HK-2 (cell line): Measurements from ENCODE around the gene DNER.
"Not testable (repeated sequence)": the region's sequence is repeated elsewhere in the genome, so short reads cannot be mapped to it uniquely, and the experiment has no call there.

Experiments used
- DNase-seq: peaks from one replicate; pipeline ENCODE4 v3.0.0-alpha.2; 2018; ENCODE audit not compliant: unreplicated experiment

Gene DNER

GRCh38 chr2:229718057-229718456 lies 3.7 kb upstream of the DNER start:
- DNase-seq: no peak

- DNase-seq: peak; percentile 10
Measured at GRCh38 chr2:229715895-229716507, 1.6 kb upstream of the DNER start.

DNA sequence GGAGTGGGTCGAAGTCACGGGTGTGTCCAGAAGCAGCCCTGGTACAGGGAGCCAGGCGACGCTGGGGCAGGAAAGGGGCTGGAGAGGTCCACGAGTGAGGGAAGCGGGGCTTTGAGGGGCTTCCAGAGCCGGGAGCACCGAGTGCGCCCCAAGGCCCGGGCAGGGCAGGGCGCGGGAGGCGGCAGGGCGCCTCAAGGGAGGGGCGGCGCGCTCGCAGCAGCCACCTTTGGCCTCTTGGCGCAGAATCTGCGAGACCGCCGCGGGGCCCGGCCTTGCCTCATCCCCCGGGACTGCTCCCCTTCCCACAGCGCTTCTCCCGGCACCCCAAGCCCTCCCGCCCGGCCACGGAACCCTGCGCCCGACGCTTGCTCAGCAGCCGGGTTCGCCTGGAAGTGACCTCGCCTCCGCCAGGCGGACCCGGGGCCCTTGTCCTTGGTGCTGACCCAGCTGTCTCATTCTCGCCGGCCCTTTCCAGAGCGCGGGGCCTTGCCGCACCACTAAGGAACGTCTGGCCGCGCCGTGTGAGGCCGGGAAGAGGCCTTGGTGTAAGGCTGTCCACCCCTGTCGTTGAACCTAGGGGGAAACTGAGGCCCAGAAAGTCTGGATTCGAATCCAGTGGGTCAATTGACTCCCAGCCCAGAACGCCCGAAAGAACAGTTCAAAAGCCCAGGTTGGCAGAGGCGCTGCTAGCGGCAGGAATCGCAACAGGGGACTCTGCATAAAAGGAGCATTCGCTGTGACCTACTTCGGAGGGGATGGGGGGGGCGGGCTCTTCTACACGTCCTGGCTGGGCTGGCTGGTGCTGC lies 584 bp upstream of the DNER start:
- DNase-seq: peak; percentile 66

DNA sequence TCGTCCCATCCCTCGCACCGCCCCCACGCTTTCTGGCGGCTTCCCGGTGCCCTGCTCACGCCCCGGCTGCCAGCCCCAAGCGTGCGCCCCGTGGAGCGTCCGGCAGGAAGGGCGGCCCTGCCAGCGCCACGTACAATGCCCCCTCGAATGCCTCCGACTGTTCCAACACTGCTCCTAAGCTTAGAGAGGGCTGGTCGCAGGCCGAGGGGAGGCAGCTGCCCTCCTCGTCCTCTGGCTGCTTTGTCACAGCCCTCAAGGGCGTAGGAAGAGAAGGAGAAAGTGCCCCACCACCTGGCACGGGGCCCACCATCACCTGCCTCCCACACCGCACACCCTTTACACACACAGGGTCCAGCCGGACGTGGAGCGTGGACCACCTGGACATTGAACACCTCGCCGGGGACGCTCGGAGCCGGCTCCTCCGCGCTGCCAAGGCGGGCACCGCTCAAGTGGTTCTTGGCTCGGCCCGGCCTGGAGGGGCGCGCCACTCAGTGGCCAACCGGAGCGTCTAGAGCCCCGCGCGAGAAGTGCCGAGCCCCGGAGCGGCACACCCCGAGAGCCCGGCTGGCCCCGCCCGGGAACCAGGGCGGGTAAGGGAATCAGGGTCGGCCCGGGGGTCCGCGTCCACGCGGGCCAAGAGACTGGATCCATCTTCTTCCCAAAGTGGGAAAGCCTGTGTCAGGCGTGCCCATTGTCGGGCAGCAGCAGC lies 830 bp downstream of the DNER start:
- DNase-seq: no peak

- no peak for DNase-seq
Measured at GRCh38 chr2:229712136-229712535, 2.2 kb downstream of the DNER start.

- DNase-seq: no peak
Measured at GRCh38 chr2:229708335-229708734, 6.0 kb downstream of the DNER start.

- DNase-seq: no peak
Measured at GRCh38 chr2:229703909-229704630, 10.3 kb downstream of the DNER start.

GRCh38 chr2:229701716-229702115 lies 12.6 kb downstream of the DNER start:
- no peak for DNase-seq

GRCh38 chr2:229701062-229701461 lies 13.3 kb downstream of the DNER start:
- DNase-seq: no peak

DNA sequence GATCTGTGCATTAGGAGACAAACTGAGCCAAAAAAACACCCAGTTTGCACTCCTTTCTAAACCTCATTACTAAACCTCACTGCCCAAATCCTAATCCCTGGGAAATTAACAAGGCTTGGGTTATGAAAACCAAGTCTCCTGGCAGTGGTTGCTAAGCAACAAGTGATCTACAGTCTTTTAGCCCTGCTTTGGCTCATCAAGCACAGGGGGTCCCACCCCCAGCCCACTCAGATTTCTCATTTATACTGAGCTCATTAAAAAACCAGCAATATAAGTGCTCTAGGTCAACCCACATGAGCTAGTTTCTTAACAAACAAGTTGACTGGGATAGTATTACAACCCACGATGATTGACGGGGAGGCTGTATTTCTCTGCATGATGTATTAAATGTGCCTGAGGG lies 18.4 kb downstream of the DNER start:
- DNase-seq: no peak

- not testable (repeated sequence) for DNase-seq
Measured at GRCh38 chr2:229693845-229694244, 20.5 kb downstream of the DNER start.

DNA sequence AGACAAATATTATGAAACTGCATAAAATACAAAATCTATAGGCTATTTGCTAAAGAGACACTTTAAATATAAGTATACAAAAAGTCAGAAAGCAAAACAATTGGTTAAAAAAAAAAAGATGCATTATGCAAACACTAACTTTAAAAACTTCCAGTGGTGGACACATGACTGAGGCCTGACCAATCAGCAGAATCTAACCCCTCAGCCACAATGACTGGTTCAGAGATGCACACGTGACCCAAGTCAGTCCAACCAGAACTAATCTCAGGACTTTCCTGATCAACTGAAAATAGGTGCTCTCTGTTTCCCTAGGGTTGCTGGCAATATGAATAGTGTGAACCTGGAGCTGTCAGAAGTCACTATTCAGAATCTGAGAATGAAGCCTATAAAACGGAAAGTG lies 22.7 kb downstream of the DNER start:
- DNase-seq: no peak

DNA sequence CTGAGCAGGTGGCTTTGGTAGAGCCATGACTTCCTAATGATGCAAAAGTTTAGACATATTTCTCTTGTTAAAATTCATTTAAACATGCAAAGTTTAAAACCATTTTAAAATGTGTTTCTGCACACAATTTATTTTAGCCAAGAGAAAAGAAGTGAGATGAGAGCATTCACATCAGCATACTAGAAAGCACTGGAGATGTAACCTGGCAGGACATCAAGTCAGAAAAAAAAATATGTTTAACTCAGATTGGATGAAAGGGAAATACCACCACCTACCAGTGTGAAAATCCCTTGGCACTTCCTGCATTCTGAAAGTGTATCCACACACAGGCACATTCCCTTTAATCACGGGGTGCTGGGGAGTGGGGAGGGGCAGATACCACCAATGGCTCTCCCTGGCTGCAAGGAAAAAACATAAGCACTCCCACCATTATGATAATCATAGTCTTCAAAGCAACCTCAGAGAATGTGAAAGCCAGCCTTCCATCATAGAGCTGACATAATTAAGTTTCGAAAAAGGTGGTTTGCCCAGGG lies 25.0 kb downstream of the DNER start:
- DNase-seq: no peak

- DNase-seq: no peak
Measured at GRCh38 chr2:229688141-229688540, 26.2 kb downstream of the DNER start.

DNA sequence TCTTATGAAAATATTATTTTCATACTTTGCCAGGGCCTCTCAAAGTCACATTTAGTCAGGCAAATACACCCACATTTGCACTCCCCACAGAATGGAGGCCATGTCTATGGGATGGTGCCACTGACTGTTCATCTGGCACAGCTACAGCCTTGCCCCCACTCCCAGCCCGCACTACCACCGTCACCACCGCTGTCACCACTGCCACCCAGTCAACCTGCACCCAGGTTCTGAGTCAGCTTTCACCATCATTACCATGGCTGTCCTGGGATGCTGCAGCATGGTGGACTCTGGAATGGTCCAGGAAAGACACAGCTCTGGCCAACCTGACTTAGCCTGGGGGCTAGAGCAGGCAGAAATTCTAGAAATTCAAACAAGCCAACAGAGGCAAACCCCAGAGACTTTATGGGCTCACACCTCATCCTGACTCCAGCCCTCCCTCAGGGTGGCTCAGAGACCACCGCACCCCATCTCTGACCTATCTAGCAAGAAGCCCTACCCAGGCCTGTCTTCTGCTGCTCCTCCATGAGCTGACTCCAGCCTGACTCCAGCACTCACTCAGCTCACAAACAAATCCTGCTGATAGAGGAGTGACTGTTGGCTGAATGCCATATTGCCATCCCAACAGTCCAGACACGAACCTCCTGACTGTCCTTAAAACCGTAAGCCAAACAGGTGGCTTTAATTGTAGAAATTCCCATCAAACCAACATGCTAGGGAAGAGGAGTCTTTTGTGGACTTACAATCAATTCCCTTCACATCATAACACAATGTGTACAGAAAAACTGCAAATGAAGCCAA lies 28.0 kb downstream of the DNER start:
- DNase-seq: no peak

DNA sequence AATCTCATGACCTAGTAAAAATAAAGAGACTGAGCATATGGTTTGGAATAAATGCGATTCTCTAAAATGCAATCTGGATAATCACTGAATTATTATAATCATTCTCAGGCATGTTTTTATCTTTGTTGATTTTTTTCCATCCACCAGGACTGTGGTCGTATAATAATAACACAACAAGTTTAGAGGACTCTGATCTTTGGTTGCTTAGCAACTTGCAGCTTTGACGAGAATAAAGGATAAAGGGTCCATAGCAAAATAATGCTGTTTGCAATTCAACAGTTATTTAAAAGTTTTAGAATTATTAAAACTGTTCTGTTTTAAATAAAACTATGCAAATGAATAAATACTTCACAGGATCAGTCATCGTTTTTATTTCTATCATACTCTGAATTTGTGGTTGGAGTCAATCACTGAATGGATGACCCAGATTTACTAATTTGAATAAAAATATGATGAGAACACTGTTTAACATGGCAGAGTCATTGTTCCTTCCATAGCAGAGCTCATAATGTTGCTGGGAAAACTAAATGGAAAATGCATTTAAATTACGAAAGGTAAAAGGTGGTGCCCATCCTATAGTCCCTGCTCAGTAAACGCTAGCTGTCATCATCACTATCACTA lies 29.3 kb downstream of the DNER start:
- DNase-seq: no peak

- DNase-seq: no peak
Measured at GRCh38 chr2:229679393-229680125, 34.8 kb downstream of the DNER start.

GRCh38 chr2:229675569-229675968 lies 38.8 kb downstream of the DNER start:
- DNase-seq: no peak

DNA sequence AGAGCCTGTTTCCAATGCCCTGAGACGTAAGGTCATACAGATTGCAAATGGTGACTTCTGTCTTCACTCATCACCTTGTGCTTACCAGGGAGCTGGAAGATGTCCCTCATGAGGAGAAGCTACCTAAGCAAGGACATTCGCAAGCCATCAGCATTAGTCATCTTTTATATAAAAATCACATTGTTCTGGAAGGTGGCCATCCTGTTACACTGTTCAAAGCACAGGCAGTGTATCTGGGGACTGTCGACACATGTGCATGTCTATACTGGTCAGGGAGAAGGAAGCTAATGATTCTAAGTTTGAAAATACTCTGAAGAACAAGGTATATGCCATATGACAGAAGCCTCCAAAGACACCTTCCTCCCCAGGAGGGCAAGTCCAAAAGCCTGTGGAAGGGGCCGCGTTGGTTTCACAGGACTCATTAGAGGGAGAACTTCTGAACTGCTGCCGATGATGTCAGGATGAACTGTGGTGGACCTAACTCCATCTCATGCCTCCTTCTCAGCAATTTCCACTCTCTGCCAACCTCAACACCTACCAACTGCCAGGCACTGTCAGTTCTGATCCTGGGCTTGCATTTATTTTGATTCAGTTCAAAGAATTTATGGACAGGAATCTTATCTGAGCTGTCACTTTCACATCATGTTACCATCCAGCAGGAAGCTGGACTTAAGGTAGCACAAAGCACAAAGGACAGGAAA lies 39.4 kb downstream of the DNER start:
- DNase-seq: no peak
